Eye (tissue), 1 donor: ENCODE measurements around the gene TET1.
"Not testable (repeated sequence)": the region's sequence is repeated elsewhere in the genome, so short reads cannot be mapped to it uniquely, and the experiment has no call there.

Experiments used
- DNase-seq: peaks from one replicate; pipeline ENCODE4 v3.0.0-alpha.2; 2015

The TET1 gene

GRCh38 chr10:68617691-68618090, 57.6 kb downstream of the TET1 start:
- DNase-seq: not testable (repeated sequence)

GRCh38 chr10:68618234-68618633, 58.1 kb downstream of the TET1 start:
- no peak for DNase-seq

GRCh38 chr10:68619595-68619994, 59.5 kb downstream of the TET1 start:
- DNase-seq: no peak

- DNase-seq: no peak
Measured at GRCh38 chr10:68625316-68625921, 65.3 kb downstream of the TET1 start.

GRCh38 chr10:68628576-68629127, 68.5 kb downstream of the TET1 start:
- DNase-seq: no peak

GRCh38 chr10:68632271-68632560, 72.1 kb downstream of the TET1 start:
- not testable (repeated sequence) for DNase-seq

- DNase-seq: no peak
Measured at GRCh38 chr10:68633281-68633680, 73.1 kb downstream of the TET1 start.

GRCh38 chr10:68633816-68634466, 73.8 kb downstream of the TET1 start:
- DNase-seq: no peak

- no peak for DNase-seq
Measured at GRCh38 chr10:68636335-68636734, 76.2 kb downstream of the TET1 start.

- not testable (repeated sequence) for DNase-seq
Measured at GRCh38 chr10:68643550-68643949, 83.4 kb downstream of the TET1 start.

GRCh38 chr10:68647672-68648341, 87.7 kb downstream of the TET1 start:
- DNase-seq: no peak

- no peak for DNase-seq
Measured at GRCh38 chr10:68655620-68656126, 95.5 kb downstream of the TET1 start.

GRCh38 chr10:68665841-68666240, 105.7 kb downstream of the TET1 start:
- no peak for DNase-seq

GRCh38 chr10:68666280-68666760, 106.2 kb downstream of the TET1 start:
- no peak for DNase-seq

GRCh38 chr10:68668231-68668630, 108.1 kb downstream of the TET1 start:
- DNase-seq: no peak

GRCh38 chr10:68668972-68669371, 108.8 kb downstream of the TET1 start:
- no peak for DNase-seq

GRCh38 chr10:68684413-68684812, 124.3 kb downstream of the TET1 start:
- no peak for DNase-seq

GRCh38 chr10:68696018-68696417, 135.9 kb downstream of the TET1 start:
- DNase-seq: no peak

- no peak for DNase-seq
Measured at GRCh38 chr10:68697106-68697505, 137.0 kb downstream of the TET1 start.

GRCh38 chr10:68700197-68700596, 140.1 kb downstream of the TET1 start:
- no peak for DNase-seq

- DNase-seq: no peak
Measured at GRCh38 chr10:68705548-68705947, 145.4 kb downstream of the TET1 start.

- not testable (repeated sequence) for DNase-seq
Measured at GRCh38 chr10:68708987-68709386, 148.8 kb downstream of the TET1 start.

GRCh38 chr10:68713065-68713464, 152.9 kb downstream of the TET1 start:
- not testable (repeated sequence) for DNase-seq

- DNase-seq: no peak
Measured at GRCh38 chr10:68717435-68717834, 157.3 kb downstream of the TET1 start.
